ENCODE data around the gene MAP1LC3B.
"Not testable (repeated sequence)": the region's sequence is repeated elsewhere in the genome, so short reads cannot be mapped to it uniquely, and the experiment has no call there.

The MAP1LC3B gene

DNA sequence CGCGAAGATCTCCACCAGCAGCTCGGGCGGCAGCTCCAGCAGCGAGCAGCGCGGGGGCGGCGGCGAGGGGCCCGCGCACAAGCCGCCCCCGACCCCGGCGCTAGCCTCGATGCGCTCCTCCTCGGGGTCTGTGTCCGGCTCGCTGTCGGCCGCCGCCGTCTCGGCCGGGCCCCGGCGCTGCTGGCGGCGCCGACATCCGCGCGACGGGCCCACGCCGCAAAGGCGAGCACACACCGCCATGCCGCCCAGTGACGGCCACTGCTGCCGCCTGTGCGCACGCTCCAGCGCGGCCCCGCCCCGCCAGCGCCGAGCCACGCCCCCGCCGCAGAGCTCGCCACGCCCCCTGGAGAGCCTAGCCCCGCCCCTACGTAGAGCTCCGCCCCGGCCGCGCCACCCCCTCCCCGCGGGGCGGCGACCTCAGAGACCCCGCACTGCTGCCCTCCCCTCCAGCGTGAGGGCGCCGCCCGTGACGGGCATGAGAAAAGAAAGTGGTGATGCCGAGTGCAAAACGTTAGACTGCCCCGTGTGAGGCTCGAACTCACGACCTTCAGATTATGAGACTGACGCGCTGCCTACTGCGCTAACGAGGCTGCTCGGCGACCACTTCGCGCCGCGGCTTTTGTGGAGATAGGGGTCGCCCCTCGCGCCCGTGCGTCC is 8.5 kb upstream of the MAP1LC3B start, which contains the start of gene FBXO31:
Gene FBXO31, minus strand, starts transcription at position 272 of the 657 bp plus-strand sequence. Its CDS starts 32 bp downstream, at position 240.
- peak; percentile 78 for DNase-seq

GRCh38 chr16:87384162-87384874 is 7.8 kb upstream of the MAP1LC3B start:
- DNase-seq, result no peak

- DNase-seq, result not testable (repeated sequence)
Measured at GRCh38 chr16:87384875-87385167, 7.3 kb upstream of the MAP1LC3B start.

- DNase-seq, result peak; percentile 78
Measured at GRCh38 chr16:87387942-87388817, 4.0 kb upstream of the MAP1LC3B start.

- no peak for DNase-seq
Measured at GRCh38 chr16:87388818-87389134, 3.4 kb upstream of the MAP1LC3B start.

DNA sequence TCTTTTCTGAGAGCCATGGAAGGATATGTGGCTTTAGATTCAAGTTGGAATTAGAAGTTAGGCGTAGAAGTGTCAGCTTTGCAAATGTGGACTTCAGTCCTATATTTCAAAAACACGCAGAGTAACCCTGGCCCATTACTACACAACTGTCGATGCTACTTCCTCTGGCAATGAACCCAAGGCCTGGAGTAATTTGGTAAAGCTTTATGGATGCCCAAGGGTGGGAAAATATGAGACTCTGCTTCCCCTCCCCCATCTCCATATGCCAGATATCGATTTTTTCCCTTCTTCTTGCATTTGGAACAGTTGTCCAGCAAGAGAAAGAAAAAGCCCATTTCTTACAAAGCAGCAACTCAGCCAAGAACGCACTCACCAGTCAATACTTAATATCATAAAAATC is 2.9 kb upstream of the MAP1LC3B start:
- DNase-seq, result no peak

- DNase-seq, result not testable (repeated sequence)
Measured at GRCh38 chr16:87389914-87390313, 2.2 kb upstream of the MAP1LC3B start.

DNA sequence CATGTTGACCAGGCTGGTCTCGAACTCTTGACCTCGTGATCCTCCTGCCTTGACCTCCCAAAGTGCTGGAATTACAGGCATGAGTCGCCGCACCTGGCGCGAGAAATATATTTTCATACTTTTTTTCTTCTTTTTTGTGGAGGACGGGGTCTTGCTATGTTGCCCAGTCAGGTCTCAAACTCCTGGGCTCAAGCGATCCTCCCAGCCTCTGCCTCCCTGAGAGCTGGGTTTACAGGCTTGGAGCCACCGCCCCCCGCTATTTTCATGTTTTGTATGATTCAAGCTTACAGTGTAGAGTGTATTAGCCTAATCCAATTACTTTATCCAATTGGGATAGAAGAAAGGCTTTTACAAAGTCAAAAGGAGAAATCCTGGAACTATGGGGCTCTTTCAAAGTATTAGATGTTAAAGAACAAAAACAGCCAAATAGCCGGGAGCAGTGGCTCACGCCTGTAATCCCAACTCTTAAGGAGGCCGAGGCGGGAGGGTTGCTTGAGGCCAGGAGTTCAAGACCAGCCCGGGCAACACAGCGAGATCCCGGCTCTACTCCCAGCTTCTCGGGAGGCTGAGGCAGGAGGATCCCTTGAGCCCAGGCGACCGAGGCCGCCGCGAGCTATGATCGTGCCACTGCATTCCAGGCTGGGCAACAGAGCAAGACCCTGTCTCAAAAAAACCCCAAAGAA is 1.4 kb upstream of the MAP1LC3B start:
- DNase-seq, result no peak

GRCh38 chr16:87391324-87391949 is 699 bp upstream of the MAP1LC3B start:
- DNase-seq, result no peak

DNA sequence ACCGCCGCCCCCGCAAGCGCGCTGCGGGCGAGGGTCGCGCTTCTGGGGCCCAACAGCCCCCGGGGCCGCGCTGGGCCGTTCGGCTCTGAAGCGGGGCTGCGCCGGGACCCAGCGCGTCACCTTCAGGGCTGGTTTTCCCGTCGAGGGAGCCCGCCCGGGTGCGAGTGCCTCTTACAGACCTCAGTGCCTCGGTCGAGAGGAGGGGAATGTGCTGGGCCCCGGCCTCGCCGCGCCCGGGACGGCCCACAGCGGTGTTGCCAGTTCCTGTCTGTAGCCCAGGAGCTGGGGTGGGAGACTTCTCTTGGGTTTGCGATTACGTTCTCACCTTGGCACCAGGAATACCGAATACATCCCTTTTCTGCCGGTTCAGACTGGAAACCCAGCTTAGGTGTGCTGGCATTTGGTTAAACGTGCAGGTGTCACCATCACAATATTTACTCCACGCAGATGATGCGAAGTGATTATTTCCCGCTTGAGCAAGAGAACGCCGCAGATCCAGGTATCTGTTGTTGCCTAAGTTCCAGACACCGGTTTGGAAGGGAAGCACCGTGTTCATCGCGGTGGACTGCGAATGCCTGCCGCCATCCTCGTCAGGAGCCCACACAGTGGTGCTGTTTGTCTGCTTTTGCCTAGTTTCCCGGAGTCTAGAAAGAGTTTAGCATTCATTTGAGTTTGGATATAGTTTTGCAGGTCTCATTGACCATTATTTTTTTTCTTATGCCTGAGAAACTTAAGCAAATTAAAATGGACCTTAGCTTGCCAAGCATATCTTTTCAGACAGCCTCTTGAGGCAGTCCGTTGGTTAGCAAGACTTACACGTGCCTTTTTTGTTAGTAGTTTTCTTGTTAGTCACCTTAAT is 914 bp downstream of the MAP1LC3B start:
- DNase-seq, result no peak

DNA sequence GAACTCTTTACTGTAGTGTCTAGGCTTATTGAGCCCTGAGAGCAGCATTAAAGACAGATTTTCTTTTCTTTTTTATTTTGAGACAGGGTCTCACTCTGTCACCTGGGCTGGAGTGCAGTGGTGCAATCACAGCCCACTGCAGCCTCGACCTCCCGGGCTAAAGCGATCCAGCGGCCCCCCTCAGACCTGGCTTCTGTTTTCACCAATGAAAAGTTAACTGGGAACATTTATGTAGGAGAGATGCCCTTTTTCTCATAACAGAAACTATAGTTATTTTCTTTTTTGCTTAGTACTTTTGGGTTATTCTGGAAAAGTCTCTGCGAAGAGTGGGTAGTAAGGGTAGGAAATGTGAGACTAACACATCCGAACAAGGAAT is 1.5 kb downstream of the MAP1LC3B start:
- no peak for DNase-seq

GRCh38 chr16:87395181-87395842 is 3.2 kb downstream of the MAP1LC3B start:
- DNase-seq, result no peak

GRCh38 chr16:87404764-87405625 is 12.9 kb downstream of the MAP1LC3B start:
- DNase-seq, result no peak

DNA sequence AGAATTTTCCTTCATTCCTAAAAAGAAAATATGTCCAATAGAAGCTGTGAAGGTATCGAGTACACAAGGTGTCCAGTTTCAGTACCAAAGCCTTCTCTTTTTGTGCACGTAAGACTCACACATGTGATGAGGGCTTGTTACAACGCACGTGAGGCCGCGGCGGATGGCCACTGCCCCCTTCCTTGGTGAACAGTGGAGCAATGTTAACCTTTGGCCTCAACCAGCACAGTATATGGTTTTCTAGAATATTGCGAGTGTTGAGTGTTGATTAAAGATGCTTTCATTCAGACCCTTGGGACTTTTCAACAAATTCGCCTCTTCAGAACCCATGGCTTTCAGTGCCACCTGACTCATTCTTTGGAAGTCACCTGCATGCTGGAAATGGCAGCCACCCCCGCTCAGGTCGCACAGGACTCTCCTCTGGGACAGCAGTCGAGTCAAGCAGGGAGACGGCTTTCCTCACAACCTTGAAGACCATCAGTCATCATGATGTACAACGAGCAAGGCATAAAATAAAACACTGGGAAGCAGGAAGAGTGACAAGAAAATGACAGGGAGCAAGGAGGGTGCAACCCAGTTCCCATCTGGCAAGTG is 14.5 kb downstream of the MAP1LC3B start:
- DNase-seq, result no peak

DNA sequence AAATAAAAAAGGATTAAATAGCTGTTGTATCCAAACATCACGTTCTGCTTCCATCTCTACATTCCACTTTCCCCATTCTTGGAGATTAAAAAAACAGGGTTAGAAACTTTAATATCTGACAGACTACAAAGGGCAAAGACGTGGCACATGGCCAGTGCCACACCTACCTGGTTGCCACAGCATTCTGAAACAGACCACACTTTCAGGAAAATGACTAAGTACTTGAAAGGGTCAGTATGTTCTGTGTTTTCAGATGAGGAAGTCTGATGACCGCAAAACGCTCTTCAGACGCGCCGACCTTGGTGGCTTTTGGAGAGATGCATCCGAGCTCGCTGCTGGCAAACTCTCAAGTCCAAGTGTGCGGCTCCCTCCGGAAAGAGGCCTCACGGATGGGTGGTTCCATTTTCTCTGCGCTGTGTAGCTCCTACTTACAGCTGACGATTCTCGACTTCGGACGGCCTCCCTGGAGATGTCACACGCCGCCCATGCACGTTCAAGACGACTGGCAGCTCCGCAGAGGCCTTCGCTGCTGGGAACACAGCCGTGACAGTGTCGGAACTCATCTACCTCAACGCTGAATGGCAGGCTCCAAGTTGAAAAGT is 15.5 kb downstream of the MAP1LC3B start:
- no peak for DNase-seq

DNA sequence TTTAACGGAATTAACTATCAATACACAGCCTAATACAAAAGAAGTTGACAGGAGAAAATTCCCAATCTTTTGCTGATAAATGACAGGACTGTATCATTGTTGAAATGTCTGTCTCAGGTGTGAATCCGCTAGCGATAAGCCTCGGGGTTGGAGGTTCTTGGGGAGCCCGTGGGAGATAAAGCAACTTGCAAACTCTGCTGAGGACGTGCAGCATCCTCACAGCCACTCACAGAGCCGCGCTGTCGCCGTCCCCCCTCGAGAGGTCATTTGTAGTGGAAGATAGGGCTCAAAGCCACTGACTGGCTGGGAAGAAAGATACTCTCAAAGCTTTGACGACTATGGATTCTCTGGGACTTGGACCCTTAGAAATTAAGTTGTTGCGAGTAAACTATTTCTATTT is 17.0 kb downstream of the MAP1LC3B start:
- no peak for DNase-seq

- no peak for DNase-seq
Measured at GRCh38 chr16:87409781-87410180, 17.6 kb downstream of the MAP1LC3B start.

GRCh38 chr16:87410530-87410929 is 18.4 kb downstream of the MAP1LC3B start:
- no peak for DNase-seq

DNA sequence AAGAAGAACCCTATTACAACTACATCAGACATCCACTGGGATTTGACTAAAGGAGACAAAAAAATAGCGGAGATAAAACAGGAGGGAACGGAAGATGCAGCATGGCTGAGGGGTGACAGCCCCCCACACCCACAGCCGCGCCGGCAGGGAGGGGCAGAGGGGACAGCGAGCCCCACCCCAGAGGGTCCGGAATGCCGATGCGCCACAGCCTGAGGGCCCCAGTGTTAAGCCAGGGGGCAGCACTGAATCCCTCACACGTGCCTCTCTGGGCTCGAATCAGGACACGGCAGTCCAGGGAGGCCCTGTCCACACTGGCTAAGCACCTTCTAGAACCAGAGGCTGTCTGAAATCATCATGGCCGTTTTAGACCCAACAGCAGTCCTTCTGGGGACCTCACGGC is 18.8 kb downstream of the MAP1LC3B start:
- DNase-seq, result no peak

Data from GOT3 (cell line).